Activated CD4-positive, alpha-beta T cell treated with anti-CD3 and anti-CD28 coated beads for 1 hour (primary cell): ENCODE results near the gene FAM210A.
"Not testable (repeated sequence)": the region's sequence is repeated elsewhere in the genome, so short reads cannot be mapped to it uniquely, and the experiment has no call there.

Experiments used
- DNase-seq: peaks from one replicate; pipeline ENCODE4 v3.0.0-alpha.2; 2020

FAM210A gene

DNA sequence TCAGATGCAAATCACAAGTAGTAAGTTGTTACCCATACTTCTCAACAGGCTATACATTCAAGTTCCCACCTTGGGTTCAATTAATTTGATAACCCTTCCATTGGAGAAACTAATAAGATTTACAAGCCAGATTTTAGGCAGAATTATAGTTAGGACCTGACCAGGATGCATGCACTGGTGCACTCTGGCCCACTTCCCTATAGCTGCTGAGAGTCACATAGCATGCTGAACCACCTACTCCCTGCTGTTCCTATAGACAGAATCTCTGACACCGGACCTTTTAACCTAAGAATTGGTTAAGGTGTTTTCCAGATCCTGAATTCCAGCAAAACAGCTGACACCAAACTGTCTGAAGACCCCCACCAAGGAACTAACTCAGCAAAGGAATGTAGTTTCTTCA, 26.2 kb downstream of the FAM210A start:
- DNase-seq, result no peak

DNA sequence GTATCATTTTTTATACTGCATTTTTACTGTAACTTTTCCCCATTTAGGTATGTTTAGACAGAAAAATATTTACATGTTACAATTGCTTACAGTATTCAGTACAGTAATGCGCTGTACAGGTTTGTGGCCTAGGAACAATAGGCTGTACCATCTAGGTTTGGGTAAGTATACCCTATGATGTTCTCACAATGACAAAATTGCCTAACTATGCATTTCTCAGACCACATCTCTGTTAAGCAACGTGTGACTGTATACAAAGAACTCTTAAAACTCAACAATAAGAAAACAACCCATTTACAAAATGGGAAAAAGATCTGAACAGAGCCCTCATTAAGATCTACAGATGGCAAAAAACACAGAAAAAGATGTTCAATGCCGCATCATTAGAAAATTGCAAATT, 29.4 kb downstream of the FAM210A start:
- no peak for DNase-seq

- not testable (repeated sequence) for DNase-seq
These were observed 31.0 kb downstream of the FAM210A start for GRCh38 chr18:13695337-13695736.

- not testable (repeated sequence) for DNase-seq
These were observed 36.3 kb downstream of the FAM210A start for GRCh38 chr18:13690060-13690459.

GRCh38 chr18:13688191-13689136, 37.9 kb downstream of the FAM210A start:
- DNase-seq, result no peak

DNA sequence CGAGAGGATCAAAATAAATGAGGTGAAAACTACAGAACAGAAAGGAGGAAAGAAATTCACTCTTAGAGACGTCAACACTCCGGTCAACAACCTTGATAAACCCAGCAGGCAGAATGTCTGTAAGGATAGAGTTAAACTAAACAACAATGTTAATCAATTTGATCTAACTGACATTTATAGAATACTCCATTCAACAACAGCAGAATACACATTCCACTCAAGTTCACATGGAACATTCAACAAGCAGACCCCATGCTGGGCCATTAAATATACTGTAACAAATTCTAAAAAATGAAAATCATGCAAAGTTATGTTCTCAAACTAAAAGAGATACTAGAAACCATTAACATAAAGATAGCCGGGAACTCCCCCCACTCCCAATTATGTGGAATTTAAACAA, 41.8 kb downstream of the FAM210A start:
- no peak for DNase-seq

DNA sequence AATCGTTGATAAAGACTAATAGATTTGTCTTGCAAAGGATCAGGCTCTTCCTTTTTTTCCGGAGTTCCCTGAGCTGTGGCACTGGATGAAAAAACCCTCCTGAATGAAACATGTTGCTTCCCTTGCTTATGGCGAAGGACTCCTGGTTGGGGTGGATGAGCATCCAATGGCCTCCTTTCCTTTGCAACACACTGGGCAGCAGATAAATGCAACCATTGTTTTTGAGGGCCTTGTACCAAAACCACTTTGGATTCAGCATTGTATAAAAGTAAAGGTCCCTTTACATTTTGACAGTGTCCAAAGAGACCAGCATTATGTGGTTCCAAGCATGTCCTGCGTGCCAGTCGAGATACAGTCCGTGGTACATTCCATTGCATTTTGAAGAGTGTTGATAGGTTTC, 44.7 kb downstream of the FAM210A start:
- no peak for DNase-seq

GRCh38 chr18:13680612-13681011, 45.7 kb downstream of the FAM210A start:
- DNase-seq, result no peak

GRCh38 chr18:13677350-13677749, 49.0 kb downstream of the FAM210A start:
- not testable (repeated sequence) for DNase-seq

- no peak for DNase-seq
These were observed 49.9 kb downstream of the FAM210A start for GRCh38 chr18:13676471-13676870.

- DNase-seq, result no peak
These were observed 53.7 kb downstream of the FAM210A start for GRCh38 chr18:13672657-13673056.

GRCh38 chr18:13661779-13662256, 64.5 kb downstream of the FAM210A start:
- DNase-seq, result no peak

GRCh38 chr18:13661051-13661778, 65.1 kb downstream of the FAM210A start:
- DNase-seq, result no peak

GRCh38 chr18:13660510-13660909, 65.8 kb downstream of the FAM210A start:
- DNase-seq, result no peak

DNA sequence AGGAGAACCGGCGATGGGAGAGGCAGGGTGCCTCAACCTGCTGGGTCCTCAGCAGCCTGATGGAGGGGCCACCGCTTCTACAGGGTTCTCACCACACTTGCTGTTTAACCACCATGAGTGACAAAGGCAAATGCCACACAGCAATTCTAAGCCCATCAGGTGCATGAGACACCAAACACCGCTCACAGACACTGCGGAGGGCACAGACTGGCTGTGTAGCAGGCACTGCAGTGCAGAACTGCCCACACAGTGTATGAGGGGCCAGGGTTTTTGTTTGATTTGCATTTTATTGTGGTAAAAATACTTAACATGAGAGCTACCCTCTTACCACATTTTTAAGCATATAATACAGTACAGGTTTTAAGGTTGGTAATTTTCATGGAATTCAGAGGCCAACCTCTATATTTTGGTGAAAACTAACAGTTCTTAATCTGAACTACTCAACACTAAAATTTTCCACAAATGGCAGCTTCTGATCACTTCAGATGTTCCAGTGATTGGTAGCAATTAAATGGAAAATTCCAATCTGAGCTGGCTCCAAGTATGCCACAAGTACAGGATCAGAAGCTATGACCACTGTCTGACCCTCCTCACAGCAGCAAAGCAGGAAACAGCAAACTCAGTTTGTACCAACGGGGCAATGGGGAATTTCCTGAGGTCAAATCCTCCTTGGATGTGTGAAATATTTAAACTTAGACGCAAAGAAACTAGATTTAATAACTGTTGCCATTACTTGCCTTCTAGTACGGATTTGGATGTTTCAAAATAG, 67.7 kb downstream of the FAM210A start:
- no peak for DNase-seq

DNA sequence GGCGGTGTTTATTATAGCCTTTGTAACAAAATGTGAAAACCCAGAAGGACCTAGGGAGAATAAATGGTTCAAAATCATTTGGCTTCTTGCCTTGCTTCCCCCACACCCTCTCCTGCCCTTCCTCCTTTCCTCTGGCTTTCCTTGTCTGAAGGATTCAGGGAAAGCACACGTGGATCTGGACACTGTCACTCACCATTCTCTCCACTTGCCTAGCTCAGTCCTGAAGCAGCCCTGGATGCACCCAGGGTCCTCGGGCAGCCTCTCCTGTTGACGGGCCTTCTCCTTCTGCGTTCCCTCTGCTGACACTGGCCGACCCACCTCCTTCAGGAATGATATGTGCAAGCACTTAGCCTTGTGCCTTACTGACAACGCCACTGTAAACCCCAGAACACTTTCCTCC, 68.4 kb downstream of the FAM210A start:
- no peak for DNase-seq

- no peak for DNase-seq
These were observed 72.5 kb downstream of the FAM210A start for GRCh38 chr18:13653746-13654433.

GRCh38 chr18:13649397-13650390, 76.7 kb downstream of the FAM210A start:
- DNase-seq, result no peak

DNA sequence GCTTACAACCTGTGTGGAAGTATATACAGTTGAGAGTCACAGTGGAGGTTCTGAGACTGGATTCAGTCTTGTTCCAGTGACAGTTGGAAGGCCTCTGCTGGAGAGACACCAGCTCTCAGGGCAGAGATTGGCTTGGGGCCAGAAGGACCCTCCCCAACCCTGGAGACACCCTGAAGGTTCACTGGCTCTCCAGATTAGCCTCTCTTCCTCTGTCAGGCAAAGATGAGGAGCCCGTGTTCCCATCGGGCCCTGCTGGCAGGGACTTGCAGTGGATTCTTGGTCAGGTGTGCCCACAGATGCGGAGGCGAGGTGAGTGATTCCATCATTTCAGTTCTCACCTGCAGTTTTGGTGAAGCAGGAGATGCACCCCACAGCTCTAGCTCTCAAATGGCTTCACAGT, 78.6 kb downstream of the FAM210A start:
- no peak for DNase-seq

GRCh38 chr18:13646633-13647032, 79.7 kb downstream of the FAM210A start:
- no peak for DNase-seq

GRCh38 chr18:13645093-13645492, 81.3 kb downstream of the FAM210A start:
- DNase-seq, result no peak
